Esophagus muscularis mucosa (tissue), 4 donors: ENCODE results near the gene RNU5B-1. TPM values are rescaled to one million over a fixed set of nuclear protein-coding genes. Genes with fewer than 3 reads are reported as not detected.

Experiments
- DNase-seq: peaks from one replicate; pipeline ENCODE4 v3.0.0-alpha.2; 2017; ENCODE audit errors: extremely low spot score
- H3K27ac ChIP-seq, 4 donors: fragments of 200-600 bp; sonication (generic); replicated peaks in 1 of 4; 1 replicate in 3 of 4; 2 replicates in 1 of 4; pipeline ENCODE4 v1.5.1; 2016 to 2019; ENCODE audit warnings: mild to moderate bottlenecking in 1 of 4
- H3K27me3 ChIP-seq, 4 donors: fragments of 200-600 bp; sonication (generic); one replicate each; pipeline versions ENCODE4 v1.5.1 to v1.6.0; 2016 to 2019
- H3K36me3 ChIP-seq, 4 donors: fragments of 200-600 bp; sonication (generic); one replicate each; pipeline ENCODE4 v1.5.1; 2016 to 2019
- H3K4me1 ChIP-seq, 4 donors: fragments of 200-600 bp; sonication (generic); one replicate each; pipeline ENCODE4 v1.5.1; 2016 to 2019
- H3K4me3 ChIP-seq, 4 donors: fragments of 200-600 bp; sonication (generic); 1 replicate in 2 of 4; 2 replicates in 2 of 4; pipeline ENCODE4 v1.5.1; 2016 to 2019; ENCODE audit warnings: mild to moderate bottlenecking in 4 of 4, moderate library complexity in 1 of 4
- H3K9me3 ChIP-seq, 4 donors: fragments of 200-600 bp; sonication (generic); 1 replicate in 3 of 4; 2 replicates in 1 of 4; pipeline ENCODE4 v1.5.1; 2016 to 2019
- EP300 ChIP-seq: sonication (generic); formaldehyde crosslinking; IDR thresholded peaks from one replicate; pipeline ENCODE4 v1.6.1; 2017; ENCODE audit warnings: antibody characterized with exemption
- POLR2A ChIP-seq: fragments of 450-650 bp; IDR thresholded peaks from one replicate; pipeline ENCODE4 v1.6.1; 2017; ENCODE audit warnings: antibody characterized with exemption, moderate library complexity, mild to moderate bottlenecking, low read depth
- POLR2AphosphoS5 ChIP-seq, 2 donors: sonication (generic); formaldehyde crosslinking; IDR thresholded peaks; one replicate each; pipeline ENCODE4 v1.6.1; 2017; ENCODE audit warnings: antibody characterized with exemption in 2 of 2
- WGBS: methylation state at CpG from one replicate; pipeline ENCODE4 v1.1.5; 2018; 5-methylcytosine and 5-hydroxymethylcytosine counted together
- intact Hi-C: fragments of 100-400 bp; cut with DNase I; formaldehyde crosslinking; loops from one replicate; pipeline ENCODE4 v1.15.1; 2023
- total RNA-seq, 4 donors: library from RNA; depleted of rRNA; stranded (reverse); fragments of >200 nt; gene quantifications; one replicate each; pipeline versions ENCODE4 v1.1.0 to v1.2.1, GENCODE V29; 2016
- TF ChIP-seq, protein P1 (sequence below), 3 experiments: fragments of 200-600 bp in 2 of 3; fragments of 450-650 bp in 1 of 3; sonication (generic) in 2 of 3; IDR thresholded peaks; one replicate each; pipeline ENCODE4 v1.5.1; 2017 to 2019; ENCODE audit warnings: antibody characterized with exemption in 3 of 3, mild to moderate bottlenecking in 2 of 3, moderate library complexity in 1 of 3

The RNU5B-1 gene
- total RNA-seq, 4 donors from 2014 or later, result not detected

DNA sequence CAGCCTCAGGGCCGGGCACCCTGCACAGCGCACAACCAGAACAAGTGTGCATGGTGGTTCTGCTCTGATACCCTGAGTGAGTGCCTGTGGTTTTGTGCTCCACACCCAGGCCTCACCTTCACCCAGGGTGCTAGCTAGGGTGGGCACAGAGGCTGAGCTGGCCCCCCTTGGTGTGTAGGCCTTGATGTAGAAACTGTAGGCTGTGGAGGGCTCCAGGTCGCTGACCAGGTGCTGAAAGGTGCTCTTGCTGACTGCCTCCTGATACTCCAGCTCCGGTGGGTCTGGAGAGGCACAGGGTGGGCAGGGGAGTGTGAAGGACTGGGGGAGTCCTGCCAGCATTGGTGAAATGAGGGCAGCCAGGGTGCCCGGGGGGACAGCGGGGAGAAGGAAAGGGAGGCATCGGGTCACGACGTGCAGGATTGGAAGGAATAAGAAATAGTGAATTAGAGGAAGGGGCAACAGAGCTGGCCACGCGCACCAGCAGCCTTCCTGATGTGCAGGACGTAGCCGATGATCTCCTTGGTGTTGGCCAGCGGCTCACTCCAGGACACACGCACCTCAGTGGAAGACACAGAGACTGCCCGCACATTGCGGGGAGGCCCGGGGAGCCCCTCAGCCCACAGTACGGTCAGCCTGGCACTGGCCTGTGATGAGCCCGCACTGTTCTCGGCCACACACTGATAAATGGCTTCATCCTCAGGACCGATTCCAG lies 26.6 kb downstream of the RNU5B-1 start:
- WGBS, result 96% methylated on average over 18 of the region's 22 CpGs

DNA sequence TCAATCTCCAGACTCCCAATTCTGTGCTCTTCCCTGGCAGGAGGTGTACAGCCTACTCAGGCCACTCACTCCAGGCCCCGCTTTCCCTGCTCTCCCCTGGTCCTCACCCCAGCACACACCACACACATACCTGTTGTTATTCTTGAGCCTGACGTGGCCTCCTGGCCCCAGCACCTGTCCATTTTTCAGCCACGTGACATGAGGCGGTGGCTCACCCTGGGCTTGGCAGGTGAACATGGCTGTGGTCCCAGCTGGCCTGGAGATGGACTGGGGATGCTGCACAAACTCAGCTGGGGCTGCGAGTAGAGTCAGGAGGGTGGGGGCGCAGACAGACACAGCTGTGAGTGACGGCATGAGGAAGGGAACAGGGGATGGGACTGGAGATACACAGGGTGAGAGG lies 27.3 kb downstream of the RNU5B-1 start:
- DNase-seq, result no peak
- 90% methylated on average over 6 of the region's 7 CpGs for WGBS
- no peak overlapping the region for H3K4me3 ChIP-seq
- H3K27me3 ChIP-seq, result peaks cover 0 to 17% (median 0%) of the 10 kb centered on the region in 4 donors
- H3K36me3 ChIP-seq, result no peaks in the 10 kb centered on the region
- H3K9me3 ChIP-seq, result no peaks in the 10 kb centered on the region
- no peak overlapping the region for H3K27ac ChIP-seq
- H3K4me1 ChIP-seq, result no peaks in the 10 kb centered on the region
- intact Hi-C loops, result no loop called here
- TF ChIP-seq EP300, result no peak
- TF ChIP-seq, protein P1, sequence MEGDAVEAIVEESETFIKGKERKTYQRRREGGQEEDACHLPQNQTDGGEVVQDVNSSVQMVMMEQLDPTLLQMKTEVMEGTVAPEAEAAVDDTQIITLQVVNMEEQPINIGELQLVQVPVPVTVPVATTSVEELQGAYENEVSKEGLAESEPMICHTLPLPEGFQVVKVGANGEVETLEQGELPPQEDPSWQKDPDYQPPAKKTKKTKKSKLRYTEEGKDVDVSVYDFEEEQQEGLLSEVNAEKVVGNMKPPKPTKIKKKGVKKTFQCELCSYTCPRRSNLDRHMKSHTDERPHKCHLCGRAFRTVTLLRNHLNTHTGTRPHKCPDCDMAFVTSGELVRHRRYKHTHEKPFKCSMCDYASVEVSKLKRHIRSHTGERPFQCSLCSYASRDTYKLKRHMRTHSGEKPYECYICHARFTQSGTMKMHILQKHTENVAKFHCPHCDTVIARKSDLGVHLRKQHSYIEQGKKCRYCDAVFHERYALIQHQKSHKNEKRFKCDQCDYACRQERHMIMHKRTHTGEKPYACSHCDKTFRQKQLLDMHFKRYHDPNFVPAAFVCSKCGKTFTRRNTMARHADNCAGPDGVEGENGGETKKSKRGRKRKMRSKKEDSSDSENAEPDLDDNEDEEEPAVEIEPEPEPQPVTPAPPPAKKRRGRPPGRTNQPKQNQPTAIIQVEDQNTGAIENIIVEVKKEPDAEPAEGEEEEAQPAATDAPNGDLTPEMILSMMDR (IDR thresholded peaks at IDR 0.05), result no peak
- TF ChIP-seq POLR2AphosphoS5 (IDR thresholded peaks at IDR 0.05), result no peak
- no peak for TF ChIP-seq POLR2A

More for the DNA sequence above, 26.6 kb downstream of the RNU5B-1 start:
- DNase-seq, result no peak
- TF ChIP-seq EP300 (no peak), POLR2AphosphoS5 (IDR thresholded peaks at IDR 0.05) (no peak), POLR2A (no peak)
- Histone ChIP-seq H3K4me3 (no peak overlapping the region), H3K27me3 (peaks cover 0 to 11% (median 0%) of the 10 kb centered on the region in 4 donors), H3K36me3 (no peaks in the 10 kb centered on the region), H3K4me1 (peaks cover 0 to 4% (median 0%) of the 10 kb centered on the region in 4 donors), H3K9me3 (no peaks in the 10 kb centered on the region), H3K27ac (no peak overlapping the region)
- intact Hi-C loops, result no loop called here

DNA sequence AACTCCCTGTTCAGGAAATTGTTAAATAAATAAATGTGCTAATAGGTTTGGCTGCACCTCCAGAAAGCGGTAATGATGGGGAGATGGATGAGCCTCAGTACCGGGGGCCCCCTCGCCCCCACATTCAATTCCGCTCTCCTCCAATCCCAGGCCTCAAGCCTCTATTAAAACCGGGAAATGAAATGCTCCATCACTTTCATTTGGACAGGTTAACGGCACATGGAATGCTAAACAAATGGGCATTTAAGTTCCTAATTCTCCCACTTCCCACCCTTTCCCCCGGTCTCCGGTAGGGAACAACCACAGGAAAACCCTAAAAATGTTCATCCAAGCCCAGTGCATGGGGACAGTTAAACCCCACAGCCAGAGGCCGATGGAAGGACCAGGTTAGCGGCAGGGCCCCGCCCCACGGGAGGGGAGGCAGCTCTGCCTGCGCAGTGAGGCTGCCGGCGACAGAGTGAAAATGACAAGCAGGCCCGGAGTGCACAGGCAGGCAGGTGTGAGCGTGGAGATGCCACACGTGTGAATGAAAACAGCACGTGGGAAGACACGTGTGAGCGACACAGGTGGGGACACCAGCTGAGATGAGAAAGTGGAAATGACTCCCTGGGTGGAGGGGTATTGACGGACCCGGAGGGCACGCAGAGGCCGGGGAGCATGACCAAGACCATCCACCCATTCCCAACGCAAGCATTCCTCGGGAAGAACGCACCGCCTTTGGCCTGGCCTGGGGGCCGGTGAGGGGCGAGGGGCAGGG lies 28.1 kb downstream of the RNU5B-1 start:
- peaks cover 0 to 24% (median 0%) of the 10 kb centered on the region in 4 donors for H3K27me3 ChIP-seq
- 81% methylated on average over 22 of the region's 31 CpGs for WGBS
- TF ChIP-seq, protein P1 (IDR thresholded peaks at IDR 0.05), result no peak
- TF ChIP-seq POLR2A, result no peak
- TF ChIP-seq POLR2AphosphoS5 (IDR thresholded peaks at IDR 0.05), result no peak
- TF ChIP-seq EP300, result no peak
- H3K9me3 ChIP-seq, result no peaks in the 10 kb centered on the region
- no peaks in the 10 kb centered on the region for H3K36me3 ChIP-seq
- no peak overlapping the region for H3K27ac ChIP-seq
- H3K4me1 ChIP-seq, result no peaks in the 10 kb centered on the region
- H3K4me3 ChIP-seq, result no peak overlapping the region
- no peak for DNase-seq
- intact Hi-C loops, result no loop called here

DNA sequence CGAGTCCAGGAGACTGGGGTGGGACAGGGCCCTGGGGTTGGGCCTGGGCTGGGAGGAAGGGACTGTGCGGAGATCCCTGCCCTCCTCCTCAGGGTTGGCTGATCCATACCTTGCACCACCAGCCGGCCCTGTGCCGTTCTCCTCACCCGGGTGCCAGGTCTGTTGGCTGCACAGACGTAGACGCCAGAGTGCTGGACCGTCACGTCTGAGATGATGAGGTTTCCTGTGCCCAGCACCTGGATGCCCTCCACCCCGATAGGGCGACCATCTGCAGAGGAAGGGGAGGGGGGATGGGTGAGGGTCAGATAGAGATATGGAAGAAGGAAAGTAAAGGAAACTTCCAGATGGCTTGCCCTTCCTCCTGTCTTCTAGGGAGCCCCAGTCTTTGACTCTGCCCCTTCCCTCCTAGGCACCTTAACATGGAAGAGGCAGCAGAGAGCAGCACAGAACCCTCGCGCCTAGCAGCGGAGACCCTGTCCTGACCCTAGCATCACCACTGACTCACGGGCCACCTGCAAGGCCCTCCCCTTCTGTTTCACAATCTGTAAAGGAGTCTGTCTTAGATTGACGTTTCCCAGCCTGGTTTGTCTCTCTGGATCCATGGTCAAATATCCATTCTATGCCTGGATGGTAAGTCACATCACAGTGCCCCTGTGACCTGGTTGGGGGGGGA lies 28.8 kb downstream of the RNU5B-1 start:
- Histone ChIP-seq H3K27ac (no peak overlapping the region), H3K4me1 (no peaks in the 10 kb centered on the region), H3K4me3 (no peak overlapping the region), H3K36me3 (no peaks in the 10 kb centered on the region), H3K27me3 (peaks cover 0 to 24% (median 0%) of the 10 kb centered on the region in 4 donors), H3K9me3 (no peaks in the 10 kb centered on the region)
- intact Hi-C loops, result no loop called here
- WGBS, result 83% methylated on average over 15 of the region's 16 CpGs
- no peak for TF ChIP-seq POLR2A
- TF ChIP-seq POLR2AphosphoS5 (IDR thresholded peaks at IDR 0.05), result no peak
- TF ChIP-seq EP300, result no peak
- TF ChIP-seq, protein P1 (IDR thresholded peaks at IDR 0.05), result no peak
- DNase-seq, result no peak

DNA sequence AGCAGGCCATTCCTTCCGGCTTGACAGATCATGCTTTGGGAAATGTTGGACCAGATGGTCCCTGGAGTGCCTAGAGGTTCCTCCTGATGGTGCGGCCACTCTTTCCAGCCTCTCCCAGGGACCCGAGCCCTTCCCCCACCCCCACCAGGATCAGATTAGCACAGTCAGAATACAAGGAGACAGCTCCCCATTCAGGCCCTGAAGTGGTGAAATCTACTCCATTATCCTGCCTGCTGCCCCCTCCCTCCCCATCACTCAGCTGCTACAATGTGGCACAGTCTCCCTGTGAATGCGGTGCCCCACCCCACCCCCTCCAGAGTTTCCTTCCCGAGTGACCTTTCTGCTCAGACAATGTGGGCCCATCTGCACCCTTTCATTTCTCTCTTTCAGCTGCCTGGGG lies 29.4 kb downstream of the RNU5B-1 start:
- no peaks in the 10 kb centered on the region for H3K4me1 ChIP-seq
- intact Hi-C loops, result no loop called here
- H3K36me3 ChIP-seq, result no peaks in the 10 kb centered on the region
- WGBS, result 73% methylated on average over 5 of the region's 5 CpGs
- no peak for DNase-seq
- H3K27me3 ChIP-seq, result peaks cover 0 to 24% (median 0%) of the 10 kb centered on the region in 4 donors
- no peak for TF ChIP-seq POLR2A
- TF ChIP-seq, protein P1 (IDR thresholded peaks at IDR 0.05), result no peak
- TF ChIP-seq EP300, result no peak
- no peak for TF ChIP-seq POLR2AphosphoS5 (IDR thresholded peaks at IDR 0.05)
- no peaks in the 10 kb centered on the region for H3K9me3 ChIP-seq
- H3K4me3 ChIP-seq, result no peak overlapping the region
- H3K27ac ChIP-seq, result no peak overlapping the region
